Measurements from ENCODE around the gene USP21. TPM values are rescaled to one million over a fixed set of nuclear protein-coding genes. Genes with fewer than 3 reads are reported as not detected.

The USP21 gene
- total and polyA plus RNA-seq, 9 of the 15 experiments (the other 6 are each of a cell fraction or from before 2014, with no cell fraction given) = 4.9 to 52.4 (median 21.6) TPM

- TF ChIP-seq ZNF165 (CRISPR knock-in tag; IDR thresholded peaks at IDR 0.05; ENCODE audit: borderline replicate concordance) (no peak), BRD9 (IDR thresholded peaks at IDR 0.05; ENCODE audit: low read depth, partially characterized antibody) (no peak), ZNF780A (CRISPR knock-in tag; IDR thresholded peaks at IDR 0.05) (no peak), DPF2 (IDR thresholded peaks at IDR 0.05) (peak; percentile 58; the same call in 1 of the 2 replicates), LCOR (CRISPR knock-in tag; IDR thresholded peaks at IDR 0.05) (no peak), KLF6 (CRISPR knock-in tag; IDR thresholded peaks at IDR 0.05; ENCODE audit: borderline replicate concordance) (no peak), SPI1 (IDR thresholded peaks at IDR 0.05; ENCODE audit: borderline replicate concordance, low read depth, low read length) (no peak), ZNF175 (CRISPR knock-in tag; IDR thresholded peaks at IDR 0.05; ENCODE audit: low read depth) (peak; percentile 82), KLF10 (CRISPR knock-in tag; IDR thresholded peaks at IDR 0.05) (no peak), SRF (CRISPR knock-in tag; IDR thresholded peaks at IDR 0.05) (0 out of 4 replicates have a peak, but pooled peaks of 1 of the 2 experiments have one; percentile 5), NR2F6 (CRISPR knock-in tag; IDR thresholded peaks at IDR 0.05) (no peak), ZNF124 (CRISPR knock-in tag; IDR thresholded peaks at IDR 0.05) (no peak), SMARCE1 (IDR thresholded peaks at IDR 0.05) (peak; percentile 63; the same call in 1 of the 2 replicates), SRSF9 (IDR thresholded peaks at IDR 0.05; ENCODE audit: borderline replicate concordance, low read depth, low read length) (no peak), ZFX (CRISPR knock-in tag; IDR thresholded peaks at IDR 0.05) (no peak), IRF9 (tag; IDR thresholded peaks at IDR 0.05) (no peak), HEY1 (CRISPR knock-in tag; IDR thresholded peaks at IDR 0.05; ENCODE audit: borderline replicate concordance) (no peak), ZNF316 (IDR thresholded peaks at IDR 0.05) (no peak), ZNF263 (CRISPR knock-in tag; IDR thresholded peaks at IDR 0.05; ENCODE audit: borderline replicate concordance) (no peak), TRIM28 (IDR thresholded peaks at IDR 0.05) (no peak), NFYB (IDR thresholded peaks at IDR 0.05; ENCODE audit: extremely low read depth, insufficient read length) (no peak), EP400 (IDR thresholded peaks at IDR 0.05) (no peak; the same call in 1 of the 2 replicates), POLR2G (IDR thresholded peaks at IDR 0.05; ENCODE audit: low read depth, low read length) (0 out of 2 replicates have a peak, but pooled peaks have one; percentile 16), ZNF23 (CRISPR knock-in tag; IDR thresholded peaks at IDR 0.05) (no peak), FOXA3 (CRISPR knock-in tag; conservative IDR thresholded peaks at IDR 0.05 in 1 of 2, IDR thresholded peaks at IDR 0.05 in 1 of 2) (no peak), ILF3 (IDR thresholded peaks at IDR 0.05; ENCODE audit: borderline replicate concordance) (no peak), STAT5A (IDR thresholded peaks at IDR 0.05; ENCODE audit: borderline replicate concordance, low read length) (no peak), MIER1 (IDR thresholded peaks at IDR 0.05; ENCODE audit: low read depth) (no peak), MCM5 (IDR thresholded peaks at IDR 0.05; ENCODE audit: low read depth) (no peak), PTTG1 (tag; IDR thresholded peaks at IDR 0.05; ENCODE audit: low read depth) (no peak), PHF8 (IDR thresholded peaks at IDR 0.05; ENCODE audit: borderline replicate concordance, low read length) (no peak), ZNF77 (CRISPR knock-in tag; IDR thresholded peaks at IDR 0.05) (no peak), HDGF (IDR thresholded peaks at IDR 0.05) (no peak), MCM2 (IDR thresholded peaks at IDR 0.05; ENCODE audit: low read depth) (no peak)
Observed at GRCh38 chr1:161115132-161115711, 44.1 kb upstream of the USP21 start (continued).
